ENCODE measurements around the gene ESRRB. TPM values are rescaled to one million over a fixed set of nuclear protein-coding genes. Genes with fewer than 3 reads are reported as not detected.

Gene ESRRB
- polyA plus RNA-seq, 1 of the 3 experiments (the other 2 are of a cell fraction): 0.05 TPM

DNA sequence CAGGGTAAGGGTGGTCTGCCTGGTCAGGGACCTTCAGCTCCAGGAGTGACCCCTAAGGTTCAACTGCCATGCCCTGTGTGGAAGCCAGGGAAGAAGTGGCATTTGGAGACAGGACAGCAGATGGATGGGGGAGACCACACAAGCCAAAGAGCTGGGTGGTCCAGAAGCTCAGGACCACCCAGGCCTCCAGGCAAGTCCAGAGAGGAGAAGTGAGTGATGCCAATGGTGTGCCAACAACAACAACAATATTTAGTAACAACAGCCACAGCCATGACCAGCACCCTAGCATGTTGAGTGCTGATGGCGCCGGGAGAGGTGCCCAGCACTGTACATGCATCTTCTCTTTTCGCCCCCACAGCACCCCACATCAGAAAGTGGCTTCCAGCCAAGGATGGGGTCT, 113.7 kb downstream of the ESRRB start (continued):
- TF ChIP-seq JUND (IDR thresholded peaks at IDR 0.05): no peak
- no peak for TF ChIP-seq CHD2 (IDR thresholded peaks at IDR 0.05; ENCODE audit: low read length, partially characterized antibody)
- no peak for TF ChIP-seq GATA2 (CRISPR knock-in tag; IDR thresholded peaks at IDR 0.05)
- no peak for TF ChIP-seq ELF1 (IDR thresholded peaks at IDR 0.05)

DNA sequence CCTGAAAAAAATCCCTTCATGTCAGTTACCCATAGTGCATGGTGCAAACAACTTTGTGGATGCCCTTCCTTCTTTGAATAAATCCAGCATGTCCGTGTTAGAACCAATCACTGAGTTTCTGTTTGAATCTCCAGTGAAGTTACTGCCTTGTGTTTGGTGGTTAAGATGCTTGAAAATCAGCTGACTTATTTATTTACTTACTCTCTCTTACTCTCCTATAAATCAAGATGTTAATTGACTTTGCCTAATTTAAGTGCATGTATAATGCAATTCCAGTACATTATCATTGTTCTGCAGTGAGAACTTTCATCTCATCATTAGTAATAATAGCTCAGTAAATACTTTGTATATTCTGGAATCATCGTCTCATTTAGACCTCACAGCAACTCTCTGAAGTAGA, 114.2 kb downstream of the ESRRB start:
- H3F3A ChIP-seq (replicated peaks; ENCODE audit: insufficient read depth): no peaks in the 10 kb centered on the region
- H3K9me3 ChIP-seq: no peaks in the 10 kb centered on the region
- no peak overlapping the region for H2AFZ ChIP-seq (ENCODE audit: low read depth)
- POLR2A ChIA-PET: no interaction called here
- H3K4me1 ChIP-seq (ENCODE audit: control insufficient read depth in 1 of 2, insufficient read depth in 2 of 2, low read depth in 1 of 2, low read length in 1 of 2): peaks cover 0 to 47% of the 10 kb centered on the region in 2 experiments; a peak in 1 of 4 replicates
- no peaks in the 10 kb centered on the region for H3K36me3 ChIP-seq (replicated peaks in 1 of 2; ENCODE audit: control insufficient read depth in 1 of 2, insufficient read depth in 2 of 2, low read length in 1 of 2)
- H3K4me3 ChIP-seq (ENCODE audit: low read depth in 2 of 2, low read length in 1 of 2): no peak overlapping the region
- H3K9me2 ChIP-seq: no peaks in the 10 kb centered on the region
- no peak overlapping the region for H3K9ac ChIP-seq
- H3K79me2 ChIP-seq (ENCODE audit: insufficient read depth): no peaks in the 10 kb centered on the region
- DNase-seq: no peak
- 36% methylated on average over 2 of the region's 2 CpGs for WGBS (ENCODE audit: low lambda C conversion rate)
- TF ChIP-seq GABPA (IDR thresholded peaks at IDR 0.05; ENCODE audit: low read depth): no peak
- no peak for TF ChIP-seq NFIC (IDR thresholded peaks at IDR 0.05; ENCODE audit: borderline replicate concordance)
- no peak overlapping the region for H3K27ac ChIP-seq (ENCODE audit: low read depth in 2 of 2, low read length in 1 of 2)
- CTCF ChIA-PET: interaction anchor here (0.6 to 6.0 kb wide), 8 partner anchors 9 to 158 kb away, joined by 3 to 47 read pairs (median 4); no protein-coding TSS in a partner anchor
- H3K27me3 ChIP-seq (ENCODE audit: insufficient read depth): no peaks in the 10 kb centered on the region
- no peaks in the 10 kb centered on the region for H4K20me1 ChIP-seq (ENCODE audit: insufficient read depth)
- no peak overlapping the region for H3K4me2 ChIP-seq

GRCh38 chr14:76490735-76491134, 114.8 kb downstream of the ESRRB start:
- 36% methylated on average over 7 of the region's 10 CpGs for WGBS (ENCODE audit: low lambda C conversion rate)
- H3K4me2 ChIP-seq: no peak overlapping the region
- H3K36me3 ChIP-seq (replicated peaks in 1 of 2; ENCODE audit: control insufficient read depth in 1 of 2, insufficient read depth in 2 of 2, low read length in 1 of 2): no peaks in the 10 kb centered on the region
- no peaks in the 10 kb centered on the region for H3K79me2 ChIP-seq (ENCODE audit: insufficient read depth)
- H2AFZ ChIP-seq (ENCODE audit: low read depth): no peak overlapping the region
- H3K4me3 ChIP-seq (ENCODE audit: low read depth in 2 of 2, low read length in 1 of 2): no peak overlapping the region
- ChIA-PET POLR2A (no interaction called here), CTCF (interaction anchor here (0.8 to 6.0 kb wide), 9 partner anchors 9 to 157 kb away, joined by 3 to 47 read pairs (median 4); no protein-coding TSS in a partner anchor)
- H3K27ac ChIP-seq (ENCODE audit: low read depth in 2 of 2, low read length in 1 of 2): no peak overlapping the region
- H4K20me1 ChIP-seq (ENCODE audit: insufficient read depth): no peaks in the 10 kb centered on the region
- H3F3A ChIP-seq (replicated peaks; ENCODE audit: insufficient read depth): no peaks in the 10 kb centered on the region
- no peak for DNase-seq
- H3K9ac ChIP-seq: no peak overlapping the region
- no peaks in the 10 kb centered on the region for H3K27me3 ChIP-seq (ENCODE audit: insufficient read depth)
- no peaks in the 10 kb centered on the region for H3K9me3 ChIP-seq
- no peaks in the 10 kb centered on the region for H3K9me2 ChIP-seq
- TF ChIP-seq SMC3 (IDR thresholded peaks at IDR 0.05; ENCODE audit: low read depth, low read length): no peak
- TF ChIP-seq RCOR1 (IDR thresholded peaks at IDR 0.05; ENCODE audit: low read length): no peak
- no peak for TF ChIP-seq MEF2A (IDR thresholded peaks at IDR 0.05; ENCODE audit: borderline replicate concordance, low read depth)
- no peak for TF ChIP-seq NRF1 (IDR thresholded peaks at IDR 0.05; ENCODE audit: low read depth, low read length)
- TF ChIP-seq NFIC (IDR thresholded peaks at IDR 0.05; ENCODE audit: borderline replicate concordance): no peak
- TF ChIP-seq MAX (IDR thresholded peaks at IDR 0.05; ENCODE audit: low read depth): no peak
- TF ChIP-seq TEAD4 (IDR thresholded peaks at IDR 0.05; ENCODE audit: borderline replicate concordance, insufficient read depth): no peak
- TF ChIP-seq FOSL2 (IDR thresholded peaks at IDR 0.05; ENCODE audit: borderline replicate concordance, low read depth): no peak
- no peak for TF ChIP-seq RAD21 (IDR thresholded peaks at IDR 0.05; ENCODE audit: low read length)
- TF ChIP-seq POLR2AphosphoS5 (IDR thresholded peaks at IDR 0.05; ENCODE audit: low read depth, low read length): no peak
- no peak for TF ChIP-seq GABPA (IDR thresholded peaks at IDR 0.05; ENCODE audit: low read depth)
- TF ChIP-seq USF1 (IDR thresholded peaks at IDR 0.05; ENCODE audit: borderline replicate concordance, low read depth): no peak
- peaks cover 0 to 44% of the 10 kb centered on the region in 2 experiments; a peak in 1 of 4 replicates for H3K4me1 ChIP-seq (ENCODE audit: control insufficient read depth in 1 of 2, insufficient read depth in 2 of 2, low read depth in 1 of 2, low read length in 1 of 2)
